ENCODE data around the gene SPRY1.

DNA sequence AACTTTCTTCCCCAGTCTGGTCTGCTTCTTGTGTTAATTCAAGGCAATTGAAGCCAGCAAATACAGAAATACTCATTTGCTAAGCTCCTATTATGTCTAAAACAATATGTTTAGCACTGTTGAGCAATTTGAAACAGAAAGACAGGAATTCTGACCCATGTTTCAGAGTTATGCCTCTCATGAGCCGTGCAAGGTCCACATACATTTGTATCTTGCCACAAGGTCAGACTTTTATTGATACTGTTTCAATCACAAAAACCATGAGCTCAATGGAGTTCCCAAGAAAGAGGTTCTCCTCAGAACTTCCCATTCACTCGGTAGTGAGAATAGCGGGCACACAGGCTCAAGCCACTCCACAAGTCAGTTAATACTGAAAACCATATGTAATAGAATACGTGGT lies 47.6 kb upstream of the SPRY1 start:
- TF ChIP-seq, protein P1, sequence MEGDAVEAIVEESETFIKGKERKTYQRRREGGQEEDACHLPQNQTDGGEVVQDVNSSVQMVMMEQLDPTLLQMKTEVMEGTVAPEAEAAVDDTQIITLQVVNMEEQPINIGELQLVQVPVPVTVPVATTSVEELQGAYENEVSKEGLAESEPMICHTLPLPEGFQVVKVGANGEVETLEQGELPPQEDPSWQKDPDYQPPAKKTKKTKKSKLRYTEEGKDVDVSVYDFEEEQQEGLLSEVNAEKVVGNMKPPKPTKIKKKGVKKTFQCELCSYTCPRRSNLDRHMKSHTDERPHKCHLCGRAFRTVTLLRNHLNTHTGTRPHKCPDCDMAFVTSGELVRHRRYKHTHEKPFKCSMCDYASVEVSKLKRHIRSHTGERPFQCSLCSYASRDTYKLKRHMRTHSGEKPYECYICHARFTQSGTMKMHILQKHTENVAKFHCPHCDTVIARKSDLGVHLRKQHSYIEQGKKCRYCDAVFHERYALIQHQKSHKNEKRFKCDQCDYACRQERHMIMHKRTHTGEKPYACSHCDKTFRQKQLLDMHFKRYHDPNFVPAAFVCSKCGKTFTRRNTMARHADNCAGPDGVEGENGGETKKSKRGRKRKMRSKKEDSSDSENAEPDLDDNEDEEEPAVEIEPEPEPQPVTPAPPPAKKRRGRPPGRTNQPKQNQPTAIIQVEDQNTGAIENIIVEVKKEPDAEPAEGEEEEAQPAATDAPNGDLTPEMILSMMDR (IDR thresholded peaks at IDR 0.05), result no peak
- TF ChIP-seq POLR2A (IDR thresholded peaks at IDR 0.05), result no peak

Measured in tibial nerve (tissue), 3 donors.